Upper lobe of right lung (tissue), 1 donor: ENCODE data around the gene SRSF9. TPM values are rescaled to one million over a fixed set of nuclear protein-coding genes. Genes with fewer than 3 reads are reported as not detected.

Experiments used
- ATAC-seq: fragments of 200-7000 bp; cut with Tn5 transposase; one replicate; pipeline ENCODE4 v1.9.1; 2020; ENCODE audit warnings: mild to moderate bottlenecking, moderate library complexity
- DNase-seq: peaks from one replicate; pipeline ENCODE4 v3.0.0-alpha.2; 2020
- H3K27ac ChIP-seq: fragments of 200-600 bp; one replicate; pipeline ENCODE4 v1.8.0; 2022
- H3K27me3 ChIP-seq: fragments of 200-600 bp; one replicate; pipeline ENCODE4 v1.8.0; 2022; ENCODE audit warnings: mild to moderate bottlenecking
- H3K36me3 ChIP-seq: fragments of 200-600 bp; one replicate; pipeline ENCODE4 v1.8.0; 2022
- H3K4me1 ChIP-seq: fragments of 200-600 bp; one replicate; pipeline ENCODE4 v1.8.0; 2022
- H3K4me3 ChIP-seq: fragments of 200-600 bp; one replicate; pipeline ENCODE4 v1.8.0; 2022; ENCODE audit warnings: mild to moderate bottlenecking
- H3K9me3 ChIP-seq: fragments of 200-600 bp; one replicate; pipeline ENCODE4 v1.8.0; 2022
- intact Hi-C: fragments of 100-400 bp; cut with DNase I; formaldehyde crosslinking; loops from one replicate; pipeline ENCODE4 v1.11.0; 2022
- total RNA-seq: library from RNA; stranded (reverse); fragmentation: NEBNext Ultra II Directional; extraction: Animal tissue kit (Norgen Biotek cat#: 25700); gene quantifications from one replicate; pipeline ENCODE4 v1.2.1, GENCODE V29; 2021
- TF ChIP-seq, protein P1 (sequence below): fragments of 200-600 bp; IDR thresholded peaks from one replicate; pipeline ENCODE4 v1.8.0; 2022; ENCODE audit warnings: antibody characterized with exemption
- donor health status: DM: no; HTN: yes; CAD: no; lungs with severe emphysema.

SRSF9 gene
- total RNA-seq, 1 donor from 2014 or later, result 116 TPM

DNA sequence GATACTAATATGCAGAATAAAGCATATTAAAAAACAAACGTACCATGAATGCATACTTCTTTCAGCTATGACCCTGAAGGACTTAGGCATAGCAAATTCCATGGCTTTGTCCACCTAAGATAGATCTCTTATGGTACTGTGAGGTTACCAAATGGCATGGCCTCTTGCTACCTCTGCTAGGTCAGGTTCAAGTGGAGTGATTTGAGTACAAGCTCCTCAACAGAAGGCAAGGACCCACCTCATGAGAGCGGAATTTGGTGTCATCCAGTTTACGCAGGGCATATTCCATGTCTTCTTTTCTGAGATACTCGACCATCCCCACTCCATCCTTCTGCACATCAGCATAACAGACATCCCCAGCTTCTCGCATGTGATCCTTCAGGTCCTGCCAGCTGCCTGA is 5.8 kb downstream of the SRSF9 start:
- ATAC-seq (no peak), DNase-seq (no peak)
- H3K27ac ChIP-seq, result no peak overlapping the region
- H3K4me3 ChIP-seq, result no peak overlapping the region
- peaks cover 21% of the 10 kb centered on the region for H3K4me1 ChIP-seq
- no peaks in the 10 kb centered on the region for H3K27me3 ChIP-seq
- intact Hi-C loops, result no loop called here
- TF ChIP-seq, protein P1, sequence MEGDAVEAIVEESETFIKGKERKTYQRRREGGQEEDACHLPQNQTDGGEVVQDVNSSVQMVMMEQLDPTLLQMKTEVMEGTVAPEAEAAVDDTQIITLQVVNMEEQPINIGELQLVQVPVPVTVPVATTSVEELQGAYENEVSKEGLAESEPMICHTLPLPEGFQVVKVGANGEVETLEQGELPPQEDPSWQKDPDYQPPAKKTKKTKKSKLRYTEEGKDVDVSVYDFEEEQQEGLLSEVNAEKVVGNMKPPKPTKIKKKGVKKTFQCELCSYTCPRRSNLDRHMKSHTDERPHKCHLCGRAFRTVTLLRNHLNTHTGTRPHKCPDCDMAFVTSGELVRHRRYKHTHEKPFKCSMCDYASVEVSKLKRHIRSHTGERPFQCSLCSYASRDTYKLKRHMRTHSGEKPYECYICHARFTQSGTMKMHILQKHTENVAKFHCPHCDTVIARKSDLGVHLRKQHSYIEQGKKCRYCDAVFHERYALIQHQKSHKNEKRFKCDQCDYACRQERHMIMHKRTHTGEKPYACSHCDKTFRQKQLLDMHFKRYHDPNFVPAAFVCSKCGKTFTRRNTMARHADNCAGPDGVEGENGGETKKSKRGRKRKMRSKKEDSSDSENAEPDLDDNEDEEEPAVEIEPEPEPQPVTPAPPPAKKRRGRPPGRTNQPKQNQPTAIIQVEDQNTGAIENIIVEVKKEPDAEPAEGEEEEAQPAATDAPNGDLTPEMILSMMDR, result no peak
- H3K36me3 ChIP-seq, result peaks cover 80% of the 10 kb centered on the region
- no peaks in the 10 kb centered on the region for H3K9me3 ChIP-seq

- Histone ChIP-seq H3K4me1 (peaks cover 12% of the 10 kb centered on the region), H3K27me3 (no peaks in the 10 kb centered on the region), H3K4me3 (no peak overlapping the region), H3K9me3 (no peaks in the 10 kb centered on the region), H3K27ac (no peak overlapping the region), H3K36me3 (peaks cover 90% of the 10 kb centered on the region)
- DNase-seq (no peak), ATAC-seq (no peak)
- intact Hi-C loops, result no loop called here
- TF ChIP-seq, protein P1, result no peak
Observed at GRCh38 chr12:120462099-120462640, 7.4 kb downstream of the SRSF9 start.

DNA sequence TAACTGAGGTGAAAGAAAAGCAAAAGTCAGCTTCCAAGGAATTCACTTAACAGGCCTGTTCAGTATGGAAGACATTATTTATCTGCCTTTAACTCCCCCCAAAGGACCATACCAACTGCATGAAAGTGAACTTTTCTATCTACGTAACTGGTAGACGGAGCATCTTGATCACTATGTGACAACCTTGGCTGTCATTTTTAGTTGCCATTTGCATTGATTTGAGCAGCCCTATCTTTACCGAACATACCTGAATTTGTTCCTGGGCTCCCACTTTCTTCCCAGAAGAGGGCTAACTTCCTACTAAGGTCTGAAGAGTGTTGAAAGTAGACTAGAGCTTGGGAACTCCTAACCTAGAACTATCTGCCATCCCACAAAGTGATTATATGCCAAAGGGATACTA is 9.4 kb downstream of the SRSF9 start:
- ATAC-seq (no peak), DNase-seq (no peak)
- intact Hi-C loops, result no loop called here
- Histone ChIP-seq H3K9me3 (no peaks in the 10 kb centered on the region), H3K27ac (no peak overlapping the region), H3K4me3 (no peak overlapping the region), H3K4me1 (no peaks in the 10 kb centered on the region), H3K27me3 (no peaks in the 10 kb centered on the region), H3K36me3 (peaks cover 98% of the 10 kb centered on the region)
- TF ChIP-seq, protein P1, result no peak

DNA sequence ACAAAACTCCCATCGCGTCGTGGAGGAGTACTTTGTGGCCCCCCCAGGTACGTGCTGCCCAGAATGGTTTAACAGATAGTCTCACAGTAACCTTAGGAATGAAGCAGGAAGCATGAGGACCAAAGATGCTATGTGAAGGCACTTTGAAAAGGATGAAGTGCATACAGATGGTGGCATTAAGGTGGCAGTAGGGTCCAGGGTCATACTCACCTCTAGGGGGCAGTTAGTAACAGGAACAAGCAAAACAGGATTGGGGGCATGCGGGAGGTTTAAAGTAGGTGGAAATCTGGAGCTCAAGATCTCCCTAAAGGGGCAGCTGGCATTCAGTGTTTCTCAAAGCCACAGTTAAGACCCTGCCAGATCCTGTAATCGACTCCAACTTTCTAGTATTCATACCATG is 12.4 kb downstream of the SRSF9 start:
- Histone ChIP-seq H3K27me3 (no peaks in the 10 kb centered on the region), H3K36me3 (peaks cover 90% of the 10 kb centered on the region), H3K9me3 (no peaks in the 10 kb centered on the region), H3K4me1 (no peaks in the 10 kb centered on the region), H3K4me3 (no peak overlapping the region), H3K27ac (no peak overlapping the region)
- TF ChIP-seq, protein P1, result no peak
- DNase-seq, result no peak
- ATAC-seq, result no peak
- intact Hi-C loops, result no loop called here

DNA sequence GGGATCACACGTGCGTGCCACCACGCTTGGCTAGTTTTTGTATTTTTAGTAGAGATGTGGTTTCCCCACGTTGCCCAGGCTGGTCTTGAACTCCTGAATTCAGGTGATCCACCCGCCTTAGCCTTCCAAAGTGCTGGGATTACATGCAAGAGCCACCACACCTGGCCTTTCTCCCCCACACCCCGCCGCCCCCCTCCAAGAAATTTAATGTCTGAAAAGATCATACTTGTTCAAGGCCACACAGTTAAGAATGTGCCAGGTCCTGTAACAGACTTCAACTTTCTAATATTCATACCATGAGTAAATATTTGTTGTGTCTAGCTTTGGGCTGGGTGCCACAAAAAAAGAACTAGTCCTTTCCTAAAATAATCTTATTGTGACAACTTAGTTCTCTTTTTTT is 14.2 kb downstream of the SRSF9 start:
- Histone ChIP-seq H3K36me3 (peaks cover 82% of the 10 kb centered on the region), H3K9me3 (no peaks in the 10 kb centered on the region)
- ATAC-seq, result no peak

More for the DNA sequence above, 14.2 kb downstream of the SRSF9 start:
- intact Hi-C loops, result no loop called here
- Histone ChIP-seq H3K27ac (no peak overlapping the region), H3K4me1 (no peaks in the 10 kb centered on the region), H3K4me3 (no peak overlapping the region), H3K27me3 (no peaks in the 10 kb centered on the region)
- DNase-seq, result no peak
- TF ChIP-seq, protein P1, result no peak
